ENCODE measurements around the gene RHO.

RHO gene

GRCh38 chr3:129525341-129525968 lies 3.0 kb upstream of the RHO start:
- H2AFZ ChIP-seq (ENCODE audit: low read length) = no peak overlapping the region
- H3K9me2 ChIP-seq (replicated peaks; ENCODE audit: low read depth, low read length) = no peaks in the 10 kb centered on the region
- TF ChIP-seq EZH2phosphoT487 (IDR thresholded peaks at IDR 0.05; ENCODE audit: borderline replicate concordance) = no peak
- TF ChIP-seq CTCF (conservative IDR thresholded peaks at IDR 0.05; ENCODE audit: low read length) = no peak
- H3K4me1 ChIP-seq (ENCODE audit: insufficient read depth, low read length, poor library complexity, severe bottlenecking) = no peaks in the 10 kb centered on the region
- H3K27me3 ChIP-seq (ENCODE audit: insufficient read depth, low read length, poor library complexity, severe bottlenecking) = no peaks in the 10 kb centered on the region
- H4K20me1 ChIP-seq (ENCODE audit: insufficient read depth, low read length, poor library complexity, severe bottlenecking) = no peaks in the 10 kb centered on the region
- H3K4me3 ChIP-seq (ENCODE audit: low read length, poor library complexity, severe bottlenecking) = no peak overlapping the region
- no peak overlapping the region for H3K9ac ChIP-seq (ENCODE audit: low read depth, low read length, poor library complexity, severe bottlenecking)
- no peaks in the 10 kb centered on the region for H3F3A ChIP-seq (ENCODE audit: low read depth)
- no peaks in the 10 kb centered on the region for H3K9me3 ChIP-seq (ENCODE audit: insufficient read depth, low read depth, low read length)
- no peaks in the 10 kb centered on the region for H3K36me3 ChIP-seq (ENCODE audit: insufficient read depth, low read length)
- H3K4me2 ChIP-seq (ENCODE audit: low read depth, low read length, poor library complexity, severe bottlenecking) = no peak overlapping the region
- H3K79me2 ChIP-seq (ENCODE audit: insufficient read depth, low read length) = no peaks in the 10 kb centered on the region

- TF ChIP-seq EZH2phosphoT487 (IDR thresholded peaks at IDR 0.05; ENCODE audit: borderline replicate concordance) (no peak), CTCF (conservative IDR thresholded peaks at IDR 0.05; ENCODE audit: low read length) (no peak)
- Histone ChIP-seq H3K9me2 (replicated peaks; ENCODE audit: low read depth, low read length) (no peaks in the 10 kb centered on the region), H3F3A (ENCODE audit: low read depth) (no peaks in the 10 kb centered on the region), H3K4me2 (ENCODE audit: low read depth, low read length, poor library complexity, severe bottlenecking) (no peak overlapping the region), H3K9me3 (ENCODE audit: insufficient read depth, low read depth, low read length) (no peaks in the 10 kb centered on the region), H3K27me3 (ENCODE audit: insufficient read depth, low read length, poor library complexity, severe bottlenecking) (no peaks in the 10 kb centered on the region), H2AFZ (ENCODE audit: low read length) (no peak overlapping the region), H3K79me2 (ENCODE audit: insufficient read depth, low read length) (no peaks in the 10 kb centered on the region), H3K4me3 (ENCODE audit: low read length, poor library complexity, severe bottlenecking) (no peak overlapping the region), H3K36me3 (ENCODE audit: insufficient read depth, low read length) (no peaks in the 10 kb centered on the region), H3K9ac (ENCODE audit: low read depth, low read length, poor library complexity, severe bottlenecking) (no peak overlapping the region), H4K20me1 (ENCODE audit: insufficient read depth, low read length, poor library complexity, severe bottlenecking) (no peaks in the 10 kb centered on the region), H3K4me1 (ENCODE audit: insufficient read depth, low read length, poor library complexity, severe bottlenecking) (no peaks in the 10 kb centered on the region)
These were observed 2.1 kb upstream of the RHO start for GRCh38 chr3:129526121-129526900.

GRCh38 chr3:129527262-129527661 lies 1.2 kb upstream of the RHO start:
- no peaks in the 10 kb centered on the region for H3K79me2 ChIP-seq (ENCODE audit: insufficient read depth, low read length)
- H3F3A ChIP-seq (ENCODE audit: low read depth) = no peaks in the 10 kb centered on the region
- H3K4me1 ChIP-seq (ENCODE audit: insufficient read depth, low read length, poor library complexity, severe bottlenecking) = no peaks in the 10 kb centered on the region
- H3K9ac ChIP-seq (ENCODE audit: low read depth, low read length, poor library complexity, severe bottlenecking) = no peak overlapping the region
- H3K4me3 ChIP-seq (ENCODE audit: low read length, poor library complexity, severe bottlenecking) = no peak overlapping the region
- no peaks in the 10 kb centered on the region for H3K9me3 ChIP-seq (ENCODE audit: insufficient read depth, low read depth, low read length)
- TF ChIP-seq EZH2phosphoT487 (IDR thresholded peaks at IDR 0.05; ENCODE audit: borderline replicate concordance) = no peak
- no peak for TF ChIP-seq CTCF (conservative IDR thresholded peaks at IDR 0.05; ENCODE audit: low read length)
- H3K4me2 ChIP-seq (ENCODE audit: low read depth, low read length, poor library complexity, severe bottlenecking) = no peak overlapping the region
- H3K27me3 ChIP-seq (ENCODE audit: insufficient read depth, low read length, poor library complexity, severe bottlenecking) = no peaks in the 10 kb centered on the region
- H4K20me1 ChIP-seq (ENCODE audit: insufficient read depth, low read length, poor library complexity, severe bottlenecking) = no peaks in the 10 kb centered on the region
- no peaks in the 10 kb centered on the region for H3K9me2 ChIP-seq (replicated peaks; ENCODE audit: low read depth, low read length)
- H3K36me3 ChIP-seq (ENCODE audit: insufficient read depth, low read length) = no peaks in the 10 kb centered on the region
- no peak overlapping the region for H2AFZ ChIP-seq (ENCODE audit: low read length)
